Breast epithelium (tissue), 3 donors: ENCODE results near the gene GDNF.

Experiments
- CTCF ChIP-seq, 3 donors: fragments of 450-650 bp; IDR thresholded peaks; one replicate each; pipeline ENCODE4 v1.5.1; 2016 to 2017; ENCODE audit warnings: antibody characterized with exemption in 3 of 3, mild to moderate bottlenecking in 3 of 3, moderate library complexity in 3 of 3
- POLR2A ChIP-seq: fragments of 450-650 bp; IDR thresholded peaks from one replicate; pipeline ENCODE4 v1.6.1; 2016; ENCODE audit warnings: antibody characterized with exemption, mild to moderate bottlenecking, moderate library complexity
- POLR2AphosphoS5 ChIP-seq, 3 donors: sonication (generic); formaldehyde crosslinking; IDR thresholded peaks; one replicate each; pipeline ENCODE4 v1.6.1; 2017; ENCODE audit warnings: antibody characterized with exemption in 3 of 3

GRCh38 chr5:37771731-37772130 is 68.1 kb downstream of the GDNF start:
- no peak for TF ChIP-seq CTCF (IDR thresholded peaks at IDR 0.05)
- no peak for TF ChIP-seq POLR2A
- no peak for TF ChIP-seq POLR2AphosphoS5 (IDR thresholded peaks at IDR 0.05)
